PFSK-1 (cell line): ENCODE data around the gene ADAMTS13.
A peak's percentile ranks its signal among the peaks of the same experiment; 100 is the strongest.

Experiments used
- FOXP2 ChIP-seq: optimal IDR thresholded peaks from 2 replicates; pipeline ENCODE3; 2011; ENCODE audit warnings: borderline replicate concordance, control low read depth, inconsistent platforms; ENCODE audit not compliant: insufficient read depth; ENCODE audit errors: extremely low read length, extremely low read depth
- POLR2AphosphoS5 ChIP-seq: IDR thresholded peaks from 2 replicates; pipeline ENCODE4 v1.6.1; 2012; ENCODE audit warnings: low read depth, mild to moderate bottlenecking, control low read depth, low read length, moderate library complexity
- SIN3A ChIP-seq: IDR thresholded peaks from 2 replicates; pipeline ENCODE4 v1.6.1; 2012; ENCODE audit warnings: mild to moderate bottlenecking, low read length, moderate library complexity, borderline replicate concordance; ENCODE audit not compliant: insufficient read depth
- TAF1 ChIP-seq: IDR thresholded peaks from 2 replicates; pipeline ENCODE4 v1.6.1; 2012; ENCODE audit warnings: low read length, control low read depth, borderline replicate concordance; ENCODE audit not compliant: insufficient read depth
- TF ChIP-seq, protein P1 (sequence below), 2 experiments: IDR thresholded peaks; 2 replicates each; pipeline versions ENCODE4 v1.6.1 to v1.8.0; 2011 to 2012; ENCODE audit warnings: low read depth in 2 of 2, low read length in 2 of 2, control low read depth in 1 of 2, inconsistent platforms in 1 of 2, mild to moderate bottlenecking in 1 of 2, moderate library complexity in 1 of 2; ENCODE audit not compliant: insufficient read depth in 1 of 2

The ADAMTS13 gene

DNA sequence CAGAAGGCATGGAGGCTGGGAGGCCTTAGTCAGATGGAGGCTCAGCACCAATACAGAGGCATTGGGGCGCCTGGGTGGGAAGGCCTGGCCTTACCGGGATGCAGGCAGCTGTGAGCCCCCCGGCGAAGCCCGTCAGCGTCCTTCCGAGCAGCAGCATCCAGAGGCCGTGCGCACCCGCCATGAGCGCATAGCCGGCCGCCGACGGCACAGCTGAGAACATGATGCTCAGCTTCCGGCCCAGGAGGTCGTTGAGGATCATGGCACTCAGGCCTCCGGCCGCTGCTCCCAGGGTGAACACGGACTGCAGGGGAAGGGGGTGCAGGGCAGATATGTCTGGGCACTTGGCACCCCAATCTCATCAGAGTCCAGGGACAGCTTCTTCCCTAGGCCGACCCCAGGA lies 54.8 kb downstream of the ADAMTS13 start:
- TF ChIP-seq, protein P1, sequence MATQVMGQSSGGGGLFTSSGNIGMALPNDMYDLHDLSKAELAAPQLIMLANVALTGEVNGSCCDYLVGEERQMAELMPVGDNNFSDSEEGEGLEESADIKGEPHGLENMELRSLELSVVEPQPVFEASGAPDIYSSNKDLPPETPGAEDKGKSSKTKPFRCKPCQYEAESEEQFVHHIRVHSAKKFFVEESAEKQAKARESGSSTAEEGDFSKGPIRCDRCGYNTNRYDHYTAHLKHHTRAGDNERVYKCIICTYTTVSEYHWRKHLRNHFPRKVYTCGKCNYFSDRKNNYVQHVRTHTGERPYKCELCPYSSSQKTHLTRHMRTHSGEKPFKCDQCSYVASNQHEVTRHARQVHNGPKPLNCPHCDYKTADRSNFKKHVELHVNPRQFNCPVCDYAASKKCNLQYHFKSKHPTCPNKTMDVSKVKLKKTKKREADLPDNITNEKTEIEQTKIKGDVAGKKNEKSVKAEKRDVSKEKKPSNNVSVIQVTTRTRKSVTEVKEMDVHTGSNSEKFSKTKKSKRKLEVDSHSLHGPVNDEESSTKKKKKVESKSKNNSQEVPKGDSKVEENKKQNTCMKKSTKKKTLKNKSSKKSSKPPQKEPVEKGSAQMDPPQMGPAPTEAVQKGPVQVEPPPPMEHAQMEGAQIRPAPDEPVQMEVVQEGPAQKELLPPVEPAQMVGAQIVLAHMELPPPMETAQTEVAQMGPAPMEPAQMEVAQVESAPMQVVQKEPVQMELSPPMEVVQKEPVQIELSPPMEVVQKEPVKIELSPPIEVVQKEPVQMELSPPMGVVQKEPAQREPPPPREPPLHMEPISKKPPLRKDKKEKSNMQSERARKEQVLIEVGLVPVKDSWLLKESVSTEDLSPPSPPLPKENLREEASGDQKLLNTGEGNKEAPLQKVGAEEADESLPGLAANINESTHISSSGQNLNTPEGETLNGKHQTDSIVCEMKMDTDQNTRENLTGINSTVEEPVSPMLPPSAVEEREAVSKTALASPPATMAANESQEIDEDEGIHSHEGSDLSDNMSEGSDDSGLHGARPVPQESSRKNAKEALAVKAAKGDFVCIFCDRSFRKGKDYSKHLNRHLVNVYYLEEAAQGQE (IDR thresholded peaks at IDR 0.05; ENCODE audit: insufficient read depth in 1 of 2, low read depth in 2 of 2, low read length in 2 of 2), result no peak

DNA sequence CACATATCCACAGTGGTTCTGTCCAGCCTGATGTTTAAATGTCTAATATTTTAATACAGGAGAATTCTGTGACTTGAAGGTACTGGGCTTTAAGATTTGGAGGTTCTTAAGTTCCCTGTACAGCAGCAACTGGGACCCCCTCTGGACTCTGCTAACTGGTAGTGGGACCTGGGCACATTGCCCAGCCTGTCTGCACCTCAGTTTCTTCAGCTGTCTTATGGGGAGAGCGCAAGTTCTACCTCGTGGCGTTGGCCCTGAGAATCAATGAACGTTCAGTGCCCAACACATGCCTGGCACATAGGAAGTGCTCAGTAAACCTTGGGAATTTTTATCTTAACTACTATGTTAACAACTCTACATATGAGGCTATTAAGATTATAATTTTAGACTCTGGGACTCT lies 55.3 kb downstream of the ADAMTS13 start:
- TF ChIP-seq, protein P1 (IDR thresholded peaks at IDR 0.05; ENCODE audit: insufficient read depth in 1 of 2, low read depth in 2 of 2, low read length in 2 of 2), result no peak
- TF ChIP-seq POLR2AphosphoS5 (no peak), TAF1 (no peak), FOXP2 (no peak), SIN3A (no peak)

DNA sequence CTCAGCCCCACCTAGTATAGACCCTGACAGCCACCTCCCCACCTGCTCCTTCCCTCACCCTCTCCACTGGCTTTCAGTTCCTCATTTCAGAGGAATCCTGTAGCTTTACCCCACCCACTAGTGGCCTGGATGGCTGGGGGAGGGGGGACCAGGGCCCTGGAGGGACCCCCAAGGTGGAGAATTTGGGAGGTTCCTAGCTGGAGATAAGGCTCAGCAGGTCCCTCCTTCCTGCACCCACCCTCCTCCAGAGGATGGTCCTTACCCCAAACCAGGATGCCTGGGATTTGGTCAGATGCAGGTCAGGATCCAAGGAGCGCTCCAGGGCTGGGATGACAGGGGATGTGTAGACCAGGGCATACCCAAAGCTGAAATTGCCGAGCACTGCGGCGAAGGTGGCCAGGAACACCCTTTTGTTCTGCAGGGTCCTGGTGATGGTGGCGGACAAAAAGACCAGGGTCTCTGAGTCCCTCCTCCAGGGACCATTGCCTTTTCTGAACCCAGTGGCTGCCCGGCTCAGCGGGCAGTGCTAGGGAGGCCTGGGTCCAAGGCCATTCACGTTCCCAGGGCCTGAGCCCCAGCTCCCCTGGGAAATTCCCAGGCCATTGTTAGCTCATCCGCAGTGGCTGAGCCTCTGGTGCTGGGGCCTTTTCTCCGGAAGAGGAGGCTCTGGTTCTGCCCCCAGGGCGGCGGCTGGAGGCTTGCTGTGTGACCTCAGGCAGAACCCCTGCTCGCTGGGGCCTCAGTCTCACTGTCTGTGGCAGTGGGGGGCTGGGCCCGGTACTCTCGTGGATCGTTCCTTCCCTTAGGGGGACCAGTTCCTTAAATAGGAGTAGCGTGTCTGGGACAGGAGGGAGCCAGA lies 56.1 kb downstream of the ADAMTS13 start:
- TF ChIP-seq POLR2AphosphoS5 (no peak), FOXP2 (no peak), SIN3A (no peak), TAF1 (no peak)
- TF ChIP-seq, protein P1 (IDR thresholded peaks at IDR 0.05; ENCODE audit: insufficient read depth in 1 of 2, low read depth in 2 of 2, low read length in 2 of 2), result no peak

GRCh38 chr9:133478851-133479711 lies 56.9 kb downstream of the ADAMTS13 start, which contains the start of gene SLC2A6:
TSS of gene SLC2A6 (minus strand) at chr9:133479099. CDS start at chr9:133479059, 40 bp downstream.
- TF ChIP-seq, protein P1 (IDR thresholded peaks at IDR 0.05; ENCODE audit: insufficient read depth in 1 of 2, low read depth in 2 of 2, low read length in 2 of 2), result 0 out of 4 replicates have a peak, but pooled peaks of 1 of the 2 experiments have one; percentile 28
- no peak for TF ChIP-seq FOXP2
- no peak for TF ChIP-seq TAF1
- TF ChIP-seq POLR2AphosphoS5, result peak; percentile 82
- no peak for TF ChIP-seq SIN3A
